Activated effector memory CD4-positive, alpha-beta T cell treated with anti-CD3 and anti-CD28 coated beads, Interleukin-2, amount 50 U/mL, for 16 hours (primary cell): ENCODE results near the gene LMF1.

Experiments used
- DNase-seq: peaks from one replicate; pipeline ENCODE4 v3.0.0-alpha.2; 2020

LMF1 gene

GRCh38 chr16:1002399-1003166, 31.8 kb upstream of the LMF1 start:
- DNase-seq = peak; percentile 92

- no peak for DNase-seq
These were observed 30.3 kb upstream of the LMF1 start for GRCh38 chr16:1001096-1001495.

- DNase-seq = no peak
These were observed 29.8 kb upstream of the LMF1 start for GRCh38 chr16:1000608-1001007.

- DNase-seq = no peak
These were observed 28.9 kb upstream of the LMF1 start for GRCh38 chr16:999677-1000076.

- DNase-seq = no peak
These were observed 27.8 kb upstream of the LMF1 start for GRCh38 chr16:998615-999014.

GRCh38 chr16:998211-998610, 27.4 kb upstream of the LMF1 start:
- no peak for DNase-seq

- DNase-seq = peak; percentile 84
These were observed 26.8 kb upstream of the LMF1 start for GRCh38 chr16:997440-998051.

- DNase-seq = no peak
These were observed 25.9 kb upstream of the LMF1 start for GRCh38 chr16:996681-997080.

- DNase-seq = no peak
These were observed 25.0 kb upstream of the LMF1 start for GRCh38 chr16:995783-996182.

GRCh38 chr16:995087-995486, 24.3 kb upstream of the LMF1 start:
- DNase-seq = no peak

- DNase-seq = no peak
These were observed 22.9 kb upstream of the LMF1 start for GRCh38 chr16:993731-994130.

- DNase-seq = no peak
These were observed 21.0 kb upstream of the LMF1 start for GRCh38 chr16:991773-992172.

- no peak for DNase-seq
These were observed 20.6 kb upstream of the LMF1 start for GRCh38 chr16:991345-991744.

GRCh38 chr16:990516-991291, 19.9 kb upstream of the LMF1 start:
- no peak for DNase-seq

- no peak for DNase-seq
These were observed 18.6 kb upstream of the LMF1 start for GRCh38 chr16:989354-989814.

- no peak for DNase-seq
These were observed 17.9 kb upstream of the LMF1 start for GRCh38 chr16:988471-989353.

- no peak for DNase-seq
These were observed 17.1 kb upstream of the LMF1 start for GRCh38 chr16:987906-988305.

GRCh38 chr16:986925-987582, 16.3 kb upstream of the LMF1 start:
- no peak for DNase-seq

GRCh38 chr16:986411-986810, 15.6 kb upstream of the LMF1 start:
- DNase-seq = no peak

GRCh38 chr16:985646-986400, 15.0 kb upstream of the LMF1 start:
- no peak for DNase-seq
